Natural killer cell (primary cell): ENCODE results near the gene MYCBPAP. TPM values are rescaled to one million over a fixed set of nuclear protein-coding genes. Genes with fewer than 3 reads are reported as not detected.

Experiments
- ATAC-seq, 3 donors: fragments of 150-1000 bp in 2 of 3; fragments of 200-7000 bp in 1 of 3; cut with Tn5 transposase; 1 replicate in 1 of 3; 2 replicates in 2 of 3; pipeline ENCODE4 v1.10.0; 2021; ENCODE audit warnings: mild to moderate bottlenecking in 2 of 3, moderate library complexity in 2 of 3
- DNase-seq, 2 donors: peaks; one replicate each; pipeline versions ENCODE4 v3.0.0 to v3.0.0-alpha.2; 2013 to 2021; ENCODE audit warnings: mixed read lengths in 1 of 2
- H3K27ac ChIP-seq: one replicate; pipeline ENCODE4 v1.5.1; 2013; ENCODE audit warnings: mild to moderate bottlenecking, low read length
- H3K27me3 ChIP-seq: one replicate; pipeline ENCODE4 v1.6.1; 2013; ENCODE audit warnings: low read length; ENCODE audit not compliant: control insufficient read depth, insufficient read depth
- H3K36me3 ChIP-seq: one replicate; pipeline ENCODE4 v1.6.1; 2013; ENCODE audit warnings: low read length; ENCODE audit not compliant: control insufficient read depth, insufficient read depth
- H3K4me1 ChIP-seq: one replicate; pipeline ENCODE4 v1.6.1; 2013; ENCODE audit warnings: low read length; ENCODE audit not compliant: control insufficient read depth, insufficient read depth
- H3K4me3 ChIP-seq: one replicate; pipeline ENCODE4 v1.5.1; 2013; ENCODE audit warnings: low read length
- H3K9me3 ChIP-seq: one replicate; pipeline ENCODE4 v1.6.1; 2013; ENCODE audit warnings: low read length; ENCODE audit not compliant: control insufficient read depth, insufficient read depth
- H3K27ac Mint-ChIP-seq, 2 donors: one replicate each; pipeline ENCODE4 v1.8.0; 2022; ENCODE audit warnings: mild to moderate bottlenecking in 2 of 2, mixed read lengths in 2 of 2, moderate library complexity in 1 of 2
- H3K27me3 Mint-ChIP-seq, 2 donors: one replicate each; pipeline ENCODE4 v1.8.0; 2022; ENCODE audit warnings: low read depth in 2 of 2, mixed read lengths in 2 of 2
- H3K36me3 Mint-ChIP-seq: one replicate; pipeline ENCODE4 v1.8.0; 2022; ENCODE audit warnings: mixed read lengths
- H3K4me1 Mint-ChIP-seq, 2 donors: one replicate each; pipeline ENCODE4 v1.8.0; 2022; ENCODE audit warnings: mixed read lengths in 2 of 2
- H3K4me3 Mint-ChIP-seq: one replicate; pipeline ENCODE4 v1.8.0; 2022; ENCODE audit warnings: mild to moderate bottlenecking, moderate library complexity, mixed read lengths
- H3K9me3 Mint-ChIP-seq, 2 donors: one replicate each; pipeline ENCODE4 v1.8.0; 2022; ENCODE audit warnings: mixed read lengths in 2 of 2
- WGBS: methylation state at CpG from one replicate; pipeline ENCODE4 v1.1.7; 2013; ENCODE audit warnings: missing lambda C conversion rate; ENCODE audit not compliant: insufficient coverage; 5-methylcytosine and 5-hydroxymethylcytosine counted together
- intact Hi-C: fragments of 100-400 bp; cut with micrococcal nuclease; formaldehyde crosslinking; loops from one replicate; pipeline ENCODE4 v1.14.2; 2022
- total RNA-seq, 4 donors: library from RNA; stranded (reverse); fragments of 120-200 nt in 1 of 4; gene quantifications; one replicate each; pipeline versions ENCODE4 v1.2.3 to v1.2.4, GENCODE V29; 2013 to 2022
- TF ChIP-seq, protein P1 (sequence below): fragments of 200-600 bp; IDR thresholded peaks from one replicate; pipeline ENCODE4 v1.8.0; 2022; ENCODE audit warnings: antibody characterized with exemption

MYCBPAP gene
- total RNA-seq, 3 donors from 2014 or later (not counting 1 experiment from before 2014, with no cell fraction given), result 0.26 to 4.9 (median 0.70) TPM

GRCh38 chr17:50511058-50511457 lies 2.8 kb downstream of the MYCBPAP start:
- no peaks in the 10 kb centered on the region for H3K9me3 ChIP-seq
- Mint-ChIP-seq H3K9me3 (no peaks in the 10 kb centered on the region), H3K4me3 (no peak overlapping the region), H3K36me3 (no peaks in the 10 kb centered on the region), H3K27ac (no peak overlapping the region), H3K27me3 (peaks cover 0 to 17% of the 10 kb centered on the region in 2 donors), H3K4me1 (peaks cover 8 to 20% of the 10 kb centered on the region in 2 donors)
- TF ChIP-seq, protein P1, sequence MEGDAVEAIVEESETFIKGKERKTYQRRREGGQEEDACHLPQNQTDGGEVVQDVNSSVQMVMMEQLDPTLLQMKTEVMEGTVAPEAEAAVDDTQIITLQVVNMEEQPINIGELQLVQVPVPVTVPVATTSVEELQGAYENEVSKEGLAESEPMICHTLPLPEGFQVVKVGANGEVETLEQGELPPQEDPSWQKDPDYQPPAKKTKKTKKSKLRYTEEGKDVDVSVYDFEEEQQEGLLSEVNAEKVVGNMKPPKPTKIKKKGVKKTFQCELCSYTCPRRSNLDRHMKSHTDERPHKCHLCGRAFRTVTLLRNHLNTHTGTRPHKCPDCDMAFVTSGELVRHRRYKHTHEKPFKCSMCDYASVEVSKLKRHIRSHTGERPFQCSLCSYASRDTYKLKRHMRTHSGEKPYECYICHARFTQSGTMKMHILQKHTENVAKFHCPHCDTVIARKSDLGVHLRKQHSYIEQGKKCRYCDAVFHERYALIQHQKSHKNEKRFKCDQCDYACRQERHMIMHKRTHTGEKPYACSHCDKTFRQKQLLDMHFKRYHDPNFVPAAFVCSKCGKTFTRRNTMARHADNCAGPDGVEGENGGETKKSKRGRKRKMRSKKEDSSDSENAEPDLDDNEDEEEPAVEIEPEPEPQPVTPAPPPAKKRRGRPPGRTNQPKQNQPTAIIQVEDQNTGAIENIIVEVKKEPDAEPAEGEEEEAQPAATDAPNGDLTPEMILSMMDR, result no peak
- peak in 1 of 2 donors; percentile 61 for DNase-seq
- intact Hi-C loops, result no loop called here
- H3K36me3 ChIP-seq, result no peaks in the 10 kb centered on the region
- 47% methylated on average over 3 of the region's 3 CpGs for WGBS
- no peak for ATAC-seq
- no peak overlapping the region for H3K4me3 ChIP-seq
- no peak overlapping the region for H3K27ac ChIP-seq
- no peaks in the 10 kb centered on the region for H3K27me3 ChIP-seq
- peaks cover 13% of the 10 kb centered on the region for H3K4me1 ChIP-seq

- Mint-ChIP-seq H3K36me3 (no peaks in the 10 kb centered on the region), H3K9me3 (no peaks in the 10 kb centered on the region), H3K27ac (no peak overlapping the region), H3K4me1 (peaks cover 6 to 12% of the 10 kb centered on the region in 2 donors), H3K27me3 (peaks cover 0 to 19% of the 10 kb centered on the region in 2 donors), H3K4me3 (no peak overlapping the region)
- ATAC-seq (no peak), DNase-seq (no peak)
- TF ChIP-seq, protein P1, result no peak
- 90% methylated on average over 4 of the region's 4 CpGs for WGBS
- intact Hi-C loops, result no loop called here
- Histone ChIP-seq H3K27me3 (no peaks in the 10 kb centered on the region), H3K9me3 (no peaks in the 10 kb centered on the region), H3K4me1 (peaks cover 8% of the 10 kb centered on the region), H3K36me3 (no peaks in the 10 kb centered on the region), H3K27ac (no peak overlapping the region), H3K4me3 (no peak overlapping the region)
These were observed 5.3 kb downstream of the MYCBPAP start for GRCh38 chr17:50513495-50513894.

GRCh38 chr17:50514388-50514787 lies 6.1 kb downstream of the MYCBPAP start:
- DNase-seq, result no peak
- Mint-ChIP-seq H3K36me3 (no peaks in the 10 kb centered on the region), H3K9me3 (no peaks in the 10 kb centered on the region), H3K27me3 (peaks cover 0 to 15% of the 10 kb centered on the region in 2 donors), H3K4me3 (no peak overlapping the region), H3K4me1 (peaks cover 0 to 6% of the 10 kb centered on the region in 2 donors), H3K27ac (no peak overlapping the region)
- no peaks in the 10 kb centered on the region for H3K27me3 ChIP-seq
- H3K36me3 ChIP-seq, result no peaks in the 10 kb centered on the region
- H3K9me3 ChIP-seq, result no peaks in the 10 kb centered on the region
- no peak for ATAC-seq
- intact Hi-C loops, result no loop called here
- TF ChIP-seq, protein P1, result no peak
- H3K27ac ChIP-seq, result no peak overlapping the region
- H3K4me3 ChIP-seq, result no peak overlapping the region
- WGBS, result 86% methylated on average over 3 of the region's 3 CpGs
- H3K4me1 ChIP-seq, result no peaks in the 10 kb centered on the region
